UCSD-AML1 (cell line): ENCODE results near the gene SLC25A41.
"Not testable (repeated sequence)": the region's sequence is repeated elsewhere in the genome, so short reads cannot be mapped to it uniquely, and the experiment has no call there.

Experiments
- DNase-seq: peaks from one replicate; lab custom pipeline; 2025; ENCODE audit not compliant: unreplicated experiment; lab: John Stamatoyannopoulos, UW

The SLC25A41 gene

DNA sequence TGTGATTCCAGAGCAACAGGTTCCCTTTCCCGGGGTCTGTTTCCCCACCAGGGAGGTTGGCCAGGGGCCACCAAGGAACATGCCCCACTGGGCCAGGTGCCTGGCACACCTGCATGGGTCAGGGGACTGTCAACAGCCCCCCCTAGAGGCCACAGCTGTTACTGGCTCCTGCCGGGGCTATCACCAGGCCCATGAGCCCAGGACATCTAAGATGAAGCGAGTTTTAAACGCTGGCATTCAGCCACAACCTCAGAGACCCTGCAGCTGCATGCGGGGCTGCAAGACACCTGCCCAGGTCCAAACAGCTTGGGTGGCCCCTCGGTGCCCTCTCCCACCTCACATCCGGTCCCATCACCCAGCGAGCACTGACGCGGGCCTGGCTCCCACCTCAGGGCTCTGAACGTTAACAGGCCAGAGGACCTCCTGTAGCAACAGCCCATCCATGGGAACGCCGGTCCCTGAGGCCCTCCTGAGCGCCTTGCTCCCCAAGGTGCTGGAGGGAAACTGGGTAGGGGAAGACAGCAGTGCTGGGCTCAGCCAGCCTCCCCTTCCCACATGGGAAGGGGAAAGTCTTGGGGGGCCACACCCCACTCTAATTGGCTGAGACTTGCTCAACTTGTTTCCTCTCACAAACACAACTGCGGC, 21.0 kb downstream of the SLC25A41 start:
- peak; percentile 38 for DNase-seq

DNA sequence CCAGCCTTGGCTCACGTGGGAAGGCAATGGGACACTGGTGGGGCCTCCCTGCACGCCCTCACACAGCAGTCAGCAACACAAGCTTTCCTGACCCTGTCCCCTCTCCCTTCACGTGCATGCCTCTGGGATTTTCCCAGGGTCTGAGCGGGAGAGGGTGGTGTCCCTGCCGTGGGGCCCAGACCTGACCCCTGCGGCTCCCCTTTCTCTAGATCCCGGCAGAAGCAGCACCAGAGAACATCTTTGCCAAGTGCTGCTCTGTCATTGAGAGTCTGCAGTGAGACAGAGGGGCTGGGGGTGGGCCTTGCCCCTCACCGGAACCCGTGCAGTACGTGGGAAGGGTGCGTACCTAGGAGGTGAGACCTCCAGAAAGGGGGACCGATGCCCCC, 21.5 kb downstream of the SLC25A41 start:
- no peak for DNase-seq

DNA sequence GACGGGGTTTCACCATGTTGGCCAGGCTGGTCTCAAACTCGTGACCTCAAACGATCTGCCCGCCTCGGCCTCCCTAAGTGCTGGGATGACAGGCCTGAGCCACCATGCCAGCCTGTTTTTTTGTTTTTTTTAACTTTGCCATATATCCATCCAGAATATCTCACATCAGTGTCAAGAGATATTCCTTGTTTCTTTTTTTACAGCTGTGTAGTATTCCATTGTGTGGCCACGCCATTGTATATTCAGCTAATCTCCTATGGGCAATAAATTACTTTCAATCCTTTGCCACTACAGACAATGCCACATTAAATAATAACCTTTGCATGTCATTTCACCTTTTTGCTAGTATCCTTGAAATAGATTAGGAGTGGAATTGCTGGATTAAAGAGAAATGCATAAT, 24.2 kb downstream of the SLC25A41 start:
- DNase-seq = no peak

DNA sequence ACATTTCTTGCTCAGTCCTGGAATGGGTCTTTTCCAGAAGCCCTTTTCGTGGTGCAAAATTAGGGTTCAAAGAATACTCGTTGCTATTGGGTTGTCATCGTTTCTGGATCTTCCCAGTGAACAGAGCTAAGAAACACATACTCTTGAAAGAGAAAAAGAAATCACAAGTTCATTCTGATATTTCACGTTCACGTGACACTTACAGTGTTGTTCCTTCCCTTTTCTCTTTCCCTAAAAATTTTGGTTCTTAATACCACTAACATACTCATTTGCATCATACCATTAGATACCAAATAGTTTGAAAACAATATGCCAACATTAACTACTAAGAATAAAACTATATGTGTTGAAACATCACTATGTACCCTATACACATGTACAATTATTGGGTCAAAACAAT, 27.2 kb downstream of the SLC25A41 start:
- DNase-seq = no peak

DNA sequence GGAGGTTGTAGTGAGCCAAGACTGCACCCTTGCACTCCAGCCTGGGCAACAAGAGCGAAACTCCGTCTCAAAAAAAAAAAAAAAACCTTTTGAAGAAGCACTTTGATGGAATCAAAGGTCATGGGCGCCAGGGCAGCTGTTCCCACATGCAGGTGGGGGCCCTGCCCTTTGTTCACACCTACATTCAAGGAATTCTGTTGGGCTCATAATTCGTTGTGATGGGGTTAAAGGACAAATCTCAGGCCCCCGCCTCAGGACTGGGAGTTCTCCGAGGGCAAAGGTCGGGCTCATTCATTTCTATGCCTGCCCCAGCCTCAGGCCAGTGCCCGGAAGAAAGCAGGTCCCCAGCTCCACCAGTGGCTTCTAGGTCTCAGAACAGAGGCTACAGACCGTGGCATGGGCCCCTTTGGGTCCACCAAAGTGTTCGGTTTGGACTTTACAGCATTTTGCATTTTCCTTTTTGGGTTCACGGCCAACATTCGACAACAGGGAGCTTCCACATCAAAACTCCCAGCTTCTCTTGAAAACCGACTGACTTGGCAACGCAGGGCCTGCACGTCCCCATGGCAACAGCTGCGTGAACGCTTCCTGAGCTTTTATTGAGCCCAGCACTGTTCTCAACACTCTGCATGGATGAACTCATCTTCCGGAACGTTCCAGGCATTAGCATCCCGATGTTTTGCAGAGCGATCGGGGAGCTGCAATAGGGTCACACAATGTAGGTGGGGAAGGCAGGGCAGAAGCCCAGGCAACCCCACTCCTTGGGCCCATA, 30.5 kb downstream of the SLC25A41 start:
- DNase-seq = no peak

DNA sequence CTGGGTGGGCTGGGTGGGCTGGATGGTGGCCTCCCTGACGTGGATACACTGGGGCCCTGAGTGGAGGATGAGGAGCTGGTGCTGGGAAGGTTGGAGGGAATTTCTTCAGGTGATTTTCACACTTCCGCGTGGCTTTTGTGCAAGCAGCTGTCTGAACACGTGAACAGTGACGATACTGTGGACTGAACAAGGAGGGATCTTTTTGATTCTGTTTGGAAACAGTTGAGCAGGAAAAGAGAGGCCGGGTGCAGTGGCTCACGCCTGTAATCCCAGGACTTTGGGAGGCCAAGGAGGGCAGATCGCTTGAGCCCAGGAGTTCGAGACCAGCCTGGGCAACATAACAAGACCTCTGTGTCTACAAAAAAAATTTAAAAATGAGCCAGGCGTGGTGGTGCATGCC, 31.5 kb downstream of the SLC25A41 start:
- DNase-seq = no peak

DNA sequence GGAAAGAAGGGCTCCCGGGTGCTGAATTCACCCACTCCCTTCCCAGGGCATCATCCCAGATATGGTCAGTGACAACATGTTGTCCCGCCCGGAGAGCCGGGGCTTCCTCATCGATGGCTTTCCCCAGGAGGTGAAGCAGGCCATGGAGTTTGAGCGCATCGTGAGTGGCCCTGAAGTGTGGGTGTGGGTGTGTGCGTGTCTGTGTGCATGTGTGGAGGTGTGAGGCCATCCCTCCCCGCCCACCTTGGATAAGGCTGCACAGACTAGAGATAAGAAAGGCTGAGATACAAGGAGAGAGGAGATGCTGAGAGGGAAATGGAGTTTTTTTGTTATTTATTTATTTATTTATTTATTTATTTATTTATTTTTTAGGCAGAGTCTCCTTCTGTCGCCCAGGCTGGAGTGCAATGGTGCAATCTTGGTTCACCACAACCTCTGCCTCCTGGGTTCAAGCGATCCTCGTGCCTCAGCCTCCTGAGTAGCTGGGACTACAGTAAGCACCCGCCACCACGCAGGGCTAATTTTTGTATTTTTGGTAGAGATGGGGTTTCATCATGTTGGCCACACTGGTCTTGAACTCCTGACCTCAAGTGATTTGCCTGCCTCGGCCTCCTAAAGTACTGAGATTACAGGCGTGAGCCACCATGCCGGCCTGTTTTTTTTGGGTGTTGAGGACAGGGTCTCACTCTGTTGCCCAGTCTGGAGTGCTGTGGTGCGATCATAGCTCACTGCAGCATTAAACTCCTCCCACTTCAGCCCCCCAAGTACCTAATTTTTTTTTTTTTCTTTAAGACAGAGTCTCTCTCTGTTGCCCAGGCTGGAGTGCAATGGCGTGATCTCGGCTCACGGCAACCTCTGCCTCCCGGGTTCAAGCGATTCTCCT, 33.3 kb downstream of the SLC25A41 start:
- DNase-seq = not testable (repeated sequence)

DNA sequence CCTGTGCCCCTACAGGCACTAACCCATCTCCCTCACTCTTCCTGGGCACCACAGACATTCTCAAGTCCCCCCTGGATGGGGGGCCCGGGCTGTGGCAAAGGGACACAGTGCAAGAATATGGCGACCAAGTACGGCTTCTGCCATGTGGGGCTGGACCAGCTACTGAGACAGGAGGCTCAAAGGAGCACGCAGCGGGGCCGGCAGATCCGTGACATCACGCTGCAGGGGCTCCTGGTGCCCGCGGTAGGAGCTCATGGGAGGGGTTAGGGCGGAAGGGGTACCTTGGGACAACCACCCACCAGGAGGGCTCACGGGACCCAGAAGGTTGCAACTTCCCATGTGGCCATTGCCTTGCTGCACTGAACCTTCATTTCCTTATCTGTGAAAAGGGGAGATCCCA, 37.3 kb downstream of the SLC25A41 start:
- DNase-seq = no peak

DNA sequence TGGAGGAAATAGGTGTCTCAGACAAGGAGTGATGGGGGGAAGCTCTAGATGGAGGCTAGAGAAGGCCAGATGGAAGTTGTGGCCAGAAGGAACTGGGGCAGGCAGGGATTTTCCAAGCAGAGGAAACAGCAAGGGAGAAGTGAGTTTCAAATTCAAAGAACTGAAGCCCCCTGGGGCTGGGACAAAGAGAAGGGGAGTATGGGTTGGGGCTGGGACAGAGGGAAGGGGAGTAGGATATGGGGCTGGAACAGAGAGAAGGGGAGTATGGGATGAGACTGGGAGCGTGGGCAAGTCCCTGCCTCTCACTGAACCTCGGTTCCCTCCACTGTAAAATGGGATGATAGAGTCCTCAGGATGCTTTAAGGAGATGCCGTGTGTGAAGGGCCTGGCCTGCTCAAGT, 38.7 kb downstream of the SLC25A41 start:
- DNase-seq = no peak

DNA sequence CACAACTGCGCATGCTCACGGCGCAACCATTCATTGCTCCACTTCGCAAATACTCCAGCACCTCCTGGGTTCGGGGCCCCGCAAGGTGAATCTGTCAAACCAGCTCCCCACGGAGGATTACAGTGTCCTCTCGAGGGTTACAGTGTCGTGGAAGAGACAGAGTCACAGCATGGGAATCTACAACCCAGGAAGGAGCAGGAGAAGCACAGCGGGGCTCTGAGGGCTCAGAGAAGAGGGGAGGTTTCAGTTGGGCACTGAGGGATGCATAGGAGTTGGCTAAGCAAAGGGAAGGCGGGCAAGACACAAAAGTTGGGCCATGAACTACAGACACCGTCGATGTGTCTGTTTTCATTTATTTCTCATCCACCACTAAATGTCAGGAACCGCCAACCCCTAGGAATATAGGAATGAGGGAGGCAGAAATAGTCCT, 39.6 kb downstream of the SLC25A41 start:
- no peak for DNase-seq

DNA sequence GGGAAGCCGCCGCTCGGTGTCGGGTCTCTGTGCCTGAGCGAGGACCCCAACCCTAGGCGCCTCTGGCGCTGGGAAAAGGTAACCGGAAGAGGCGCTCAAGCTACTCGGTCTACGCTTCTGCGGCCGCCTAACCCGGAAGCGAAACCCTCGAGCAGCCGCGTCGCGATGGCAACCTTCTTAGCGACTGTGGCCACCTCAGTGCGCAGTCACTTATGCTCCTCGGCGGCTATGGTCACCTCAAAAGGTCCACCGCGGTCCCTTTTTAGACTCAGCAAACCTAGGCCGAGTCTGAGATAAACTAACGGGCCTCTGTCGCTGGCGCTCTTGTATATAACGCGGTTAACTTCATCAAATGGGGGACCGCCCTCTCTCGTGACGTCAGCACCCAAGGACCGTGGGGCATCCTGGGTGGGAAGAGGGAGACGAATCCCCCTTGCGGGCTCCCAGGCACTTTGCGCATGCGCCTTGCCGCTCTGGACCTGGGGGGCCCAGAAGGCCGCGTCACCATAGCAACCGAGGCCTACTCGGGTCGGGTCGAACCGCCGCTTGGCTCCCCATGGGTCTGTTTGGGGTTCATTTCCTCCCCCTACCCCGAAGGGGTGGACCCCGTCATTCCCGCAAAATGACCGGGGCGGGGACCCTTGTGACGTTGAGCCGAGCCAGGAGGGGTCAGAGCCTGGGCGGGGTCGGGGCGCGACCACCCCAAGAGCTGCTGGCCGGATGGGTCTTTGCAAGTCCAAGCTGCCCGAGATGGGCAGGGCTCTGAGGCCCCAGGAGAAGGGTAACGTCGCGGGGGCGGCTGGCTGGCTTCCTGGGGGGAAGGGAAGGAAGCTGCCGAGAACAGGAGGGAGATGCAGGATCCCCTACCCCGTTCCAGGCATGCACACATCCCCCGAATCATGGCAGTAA, 40.2 kb downstream of the SLC25A41 start, which contains the start of gene GTF2F1:
GTF2F1 (minus strand) TSS at position 91 of the 909 bp plus-strand sequence. CDS start 169 bp downstream, outside the sequence.
- DNase-seq = peak; percentile 96

DNA sequence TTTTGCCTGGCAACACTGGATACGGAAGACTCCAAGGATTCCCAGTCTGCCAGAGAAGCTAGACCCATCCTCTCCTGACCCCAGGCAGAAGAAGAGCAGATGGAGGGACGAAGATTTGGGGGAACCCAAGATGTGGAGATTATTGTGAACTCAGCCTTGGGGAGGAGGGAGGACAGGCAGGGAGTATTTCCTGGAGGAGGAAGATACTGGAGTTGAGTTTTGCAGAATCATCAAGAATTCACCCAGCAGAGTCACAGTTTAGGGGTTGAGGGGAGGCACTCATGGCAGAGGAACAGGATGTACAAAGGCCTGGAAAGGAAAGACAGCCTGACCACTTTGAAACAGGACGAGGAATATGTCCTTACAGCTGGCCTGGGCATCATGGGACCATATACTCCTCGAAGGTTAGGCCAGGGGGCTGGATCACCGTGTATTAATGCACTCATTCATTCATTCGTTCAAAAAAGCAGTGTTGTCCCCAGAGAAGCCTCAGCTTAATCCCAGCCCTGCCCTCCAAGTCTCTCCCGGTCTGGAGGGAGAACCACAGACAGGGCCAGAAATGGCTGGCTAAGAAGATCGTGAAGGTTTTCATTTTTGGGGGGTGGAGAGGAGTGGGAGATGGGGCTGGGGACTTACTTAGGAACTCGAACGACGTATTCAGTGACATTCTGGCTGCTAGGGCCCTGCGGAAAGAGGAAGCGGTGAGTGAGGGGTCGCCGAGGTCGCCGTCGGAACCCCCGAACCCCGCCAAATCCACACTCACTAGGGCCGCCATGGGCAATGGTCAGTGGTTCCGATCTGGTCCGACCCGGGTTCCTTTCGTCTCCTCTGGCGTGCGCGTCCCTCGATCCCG, 41.1 kb downstream of the SLC25A41 start:
- peak; percentile 36 for DNase-seq

DNA sequence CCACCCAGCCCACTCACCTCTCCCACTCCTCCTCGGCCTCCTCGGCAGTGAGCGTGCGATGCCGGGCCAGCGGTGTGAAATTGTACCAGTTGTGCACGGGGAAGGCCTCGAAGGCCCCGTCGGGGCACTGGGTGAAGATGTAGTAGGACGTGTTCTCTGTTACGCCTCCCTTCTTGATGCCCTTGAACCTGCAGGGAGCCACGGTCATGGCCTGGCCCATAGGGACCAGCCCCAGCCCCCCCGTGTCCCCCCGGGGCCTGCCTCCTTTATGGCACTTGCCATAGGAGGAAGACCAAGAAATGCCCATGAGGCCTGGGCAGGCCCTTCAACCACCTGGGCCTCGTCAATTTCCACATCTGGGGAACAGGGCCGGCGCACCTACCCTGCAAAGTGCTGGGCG, 46.2 kb downstream of the SLC25A41 start:
- DNase-seq = no peak

DNA sequence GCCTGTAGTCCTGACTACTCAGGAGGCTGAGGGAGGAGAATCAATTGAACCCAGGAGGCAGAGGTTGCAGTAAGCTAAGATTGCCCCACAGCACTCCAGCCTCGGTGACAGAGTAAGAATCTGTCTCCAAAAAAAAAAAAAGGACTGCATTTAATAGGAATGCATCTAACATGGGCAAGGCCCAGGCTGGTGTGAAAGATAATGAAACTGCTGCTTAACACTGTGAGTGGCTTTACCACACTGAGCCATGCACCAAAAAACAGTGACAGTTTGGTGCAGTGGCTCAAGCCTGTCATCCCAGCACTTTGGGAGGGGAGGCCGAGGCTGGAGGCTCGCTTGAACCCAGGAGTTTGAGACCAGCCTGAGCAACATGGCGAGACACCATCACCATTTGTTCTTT, 49.2 kb downstream of the SLC25A41 start:
- no peak for DNase-seq

DNA sequence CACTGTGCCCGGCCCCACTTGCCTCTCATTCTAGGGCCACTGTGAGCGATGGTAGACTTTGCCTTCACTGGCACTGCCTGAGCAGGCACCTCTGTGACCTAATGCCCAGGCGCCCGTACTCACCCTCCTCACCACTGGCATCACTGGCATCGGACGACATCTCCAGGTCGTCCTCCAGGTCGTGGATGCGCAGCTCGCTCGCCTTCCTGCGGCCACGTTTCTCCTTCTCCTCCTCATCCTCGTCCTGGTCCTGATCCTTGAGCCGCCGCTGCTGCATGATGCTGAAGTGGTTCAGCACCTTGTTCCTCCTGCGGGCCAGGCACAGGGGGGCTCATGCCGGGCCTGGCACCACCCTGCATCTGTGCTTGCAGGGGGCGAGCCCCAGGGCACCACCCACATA, 50.4 kb downstream of the SLC25A41 start:
- DNase-seq = no peak

DNA sequence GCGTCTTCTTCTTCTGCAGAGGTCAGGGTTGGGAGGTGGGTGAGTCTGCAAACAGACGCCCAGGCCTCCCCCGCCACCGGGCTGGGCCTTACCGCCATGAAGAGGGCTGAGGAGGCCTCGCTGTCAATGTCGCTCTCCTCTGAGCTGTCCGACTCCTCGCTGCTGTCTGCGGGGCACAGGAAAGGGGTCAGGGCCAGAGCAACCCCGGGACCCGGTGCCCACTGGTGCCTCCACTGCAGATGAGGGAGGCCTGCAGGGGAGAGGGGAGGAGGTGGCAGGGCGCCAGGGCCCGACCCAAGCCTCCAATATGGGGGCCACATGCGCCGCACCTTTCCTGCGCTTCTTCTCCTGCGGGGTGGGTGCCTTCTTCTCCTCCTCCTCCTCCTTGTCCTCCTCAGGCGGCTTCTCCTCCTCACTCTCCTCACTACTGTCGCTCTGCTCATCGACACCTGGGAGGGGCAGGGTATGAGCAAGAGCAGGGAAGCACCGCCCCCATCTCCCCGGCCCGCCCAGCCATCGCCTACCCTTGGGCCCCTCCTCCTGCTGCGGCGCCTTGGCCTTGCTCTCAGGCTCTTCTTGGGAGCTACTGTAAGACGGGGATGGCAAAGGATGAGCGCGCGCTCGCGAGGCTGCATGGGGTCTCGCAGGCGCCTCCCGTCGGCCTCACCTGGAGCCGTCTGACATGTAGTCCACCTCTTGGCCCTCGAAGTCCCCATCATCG, 52.4 kb downstream of the SLC25A41 start:
- no peak for DNase-seq

DNA sequence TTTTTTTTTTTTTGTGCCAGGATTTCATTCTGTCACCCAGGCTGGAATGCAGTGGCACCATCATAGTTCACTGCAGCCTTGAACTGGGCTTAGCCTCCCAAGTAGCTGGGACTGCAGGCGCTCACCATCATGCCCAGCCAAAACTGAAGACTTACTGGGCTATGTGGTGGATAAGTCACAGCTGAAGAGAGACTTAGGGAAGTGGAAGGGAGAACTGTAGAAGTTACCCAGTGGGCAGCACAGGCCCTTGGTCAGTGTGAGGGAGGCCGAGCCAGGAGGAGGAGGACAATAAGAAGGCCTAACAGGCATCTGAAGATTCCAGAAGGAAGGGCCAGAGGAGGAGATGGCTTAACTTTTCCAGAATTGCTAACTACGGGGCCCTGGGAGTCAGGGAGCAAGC, 53.8 kb downstream of the SLC25A41 start:
- no peak for DNase-seq

DNA sequence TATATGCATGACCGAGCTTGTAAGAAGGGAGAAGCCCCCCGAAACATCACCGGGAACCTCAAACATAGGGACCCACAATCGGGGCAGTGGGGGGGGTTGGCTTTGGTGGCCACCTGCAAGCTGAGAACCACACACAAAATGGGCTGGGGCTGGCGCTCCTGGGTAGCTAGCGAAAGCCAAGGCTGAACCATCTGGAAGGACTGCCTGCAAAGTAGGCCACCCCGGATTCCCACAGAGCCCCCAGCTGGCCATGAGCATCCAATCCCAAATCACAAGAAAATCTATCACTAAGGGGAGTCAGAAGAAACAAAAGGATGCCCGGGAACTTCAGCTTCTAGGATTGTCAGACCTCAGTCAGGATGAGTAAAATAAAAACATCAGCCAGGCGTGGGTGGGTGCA, 55.1 kb downstream of the SLC25A41 start:
- no peak for DNase-seq

DNA sequence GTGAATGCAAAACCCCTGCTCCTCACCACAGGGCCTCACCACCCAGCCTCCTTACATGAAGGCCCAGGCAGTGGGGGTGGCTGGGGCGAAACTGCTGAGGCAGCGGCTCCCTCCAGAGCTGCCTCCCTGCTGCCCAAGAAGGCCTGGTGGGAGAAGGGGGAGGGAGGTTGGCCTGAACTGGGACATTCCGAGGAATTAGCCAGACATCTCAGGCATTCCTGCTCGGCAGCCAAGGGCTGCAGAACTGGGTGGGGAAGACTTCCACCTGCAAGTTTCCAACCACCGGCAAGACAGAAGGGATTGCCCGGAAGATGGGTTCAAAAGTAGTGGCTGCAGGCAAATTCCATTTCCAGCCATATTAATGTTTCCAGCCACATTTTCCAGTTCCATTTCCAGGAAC, 55.5 kb downstream of the SLC25A41 start:
- no peak for DNase-seq
